Esophagus squamous epithelium (tissue), 5 donors: Measurements from ENCODE around the gene NSMCE4A. TPM values are rescaled to one million over a fixed set of nuclear protein-coding genes. Genes with fewer than 3 reads are reported as not detected.
A peak's percentile ranks its signal among the peaks of the same experiment; 100 is the strongest.

Experiments
- DNase-seq: peaks from one replicate; lab custom pipeline; 2025; lab: John Stamatoyannopoulos, UW
- H3K27ac ChIP-seq, 4 donors: fragments of 200-600 bp; sonication (generic); one replicate each; pipeline ENCODE4 v1.5.1; 2016 to 2019; ENCODE audit warnings: mild to moderate bottlenecking in 1 of 4
- H3K27me3 ChIP-seq, 4 donors: fragments of 200-600 bp; sonication (generic); 1 replicate in 3 of 4; 2 replicates in 1 of 4; pipeline versions ENCODE4 v1.5.1 to v1.6.0; 2017 to 2021; ENCODE audit warnings: antibody characterized with exemption in 1 of 4
- H3K36me3 ChIP-seq, 3 donors: fragments of 200-600 bp; sonication (generic); one replicate each; pipeline ENCODE4 v1.5.1; 2016 to 2019
- H3K4me1 ChIP-seq, 3 donors: fragments of 200-600 bp; sonication (generic); one replicate each; pipeline ENCODE4 v1.5.1; 2017 to 2019
- H3K4me3 ChIP-seq, 4 donors: fragments of 200-600 bp; sonication (generic); 1 replicate in 3 of 4; 2 replicates in 1 of 4; pipeline ENCODE4 v1.5.1; 2016 to 2019; ENCODE audit warnings: mild to moderate bottlenecking in 2 of 4, moderate library complexity in 1 of 4
- H3K9me3 ChIP-seq, 3 donors: fragments of 200-600 bp; sonication (generic); one replicate each; pipeline ENCODE4 v1.5.1; 2016 to 2019
- CTCF ChIP-seq, 6 experiments: fragments of 450-650 bp in 4 of 6; fragments of 200-600 bp in 2 of 6; sonication (generic) in 2 of 6; IDR thresholded peaks; one replicate each; pipeline ENCODE4 v1.5.1; 2016 to 2019; ENCODE audit warnings: antibody characterized with exemption in 6 of 6, mild to moderate bottlenecking in 4 of 6, moderate library complexity in 4 of 6
- POLR2A ChIP-seq, 4 donors: fragments of 450-650 bp; IDR thresholded peaks; one replicate each; pipeline ENCODE4 v1.6.1; 2017; ENCODE audit warnings: antibody characterized with exemption in 4 of 4, mild to moderate bottlenecking in 4 of 4, moderate library complexity in 3 of 4
- WGBS, 2 donors: methylation state at CpG; one replicate each; pipeline ENCODE4 v1.1.5; 2018; 5-methylcytosine and 5-hydroxymethylcytosine counted together
- intact Hi-C: fragments of 100-400 bp; cut with DNase I; formaldehyde crosslinking; loops from one replicate; pipeline ENCODE4 v1.15.0; 2022
- small RNA-seq, 4 donors: library from RNA; depleted of rRNA; stranded (forward); fragments of <200 nt; gene quantifications; one replicate each; pipeline ENCODE3, GENCODE V24; 2016
- total RNA-seq, 4 donors: library from RNA; depleted of rRNA; stranded (reverse); fragments of >200 nt; gene quantifications; one replicate each; pipeline ENCODE4 v1.1.0, GENCODE V29; 2016
- donor health status: DM: yes; HTN: yes; CAD: no.

NSMCE4A gene
- total RNA-seq, 4 donors from 2014 or later: 37.0 to 83.2 (median 41.5) TPM

DNA sequence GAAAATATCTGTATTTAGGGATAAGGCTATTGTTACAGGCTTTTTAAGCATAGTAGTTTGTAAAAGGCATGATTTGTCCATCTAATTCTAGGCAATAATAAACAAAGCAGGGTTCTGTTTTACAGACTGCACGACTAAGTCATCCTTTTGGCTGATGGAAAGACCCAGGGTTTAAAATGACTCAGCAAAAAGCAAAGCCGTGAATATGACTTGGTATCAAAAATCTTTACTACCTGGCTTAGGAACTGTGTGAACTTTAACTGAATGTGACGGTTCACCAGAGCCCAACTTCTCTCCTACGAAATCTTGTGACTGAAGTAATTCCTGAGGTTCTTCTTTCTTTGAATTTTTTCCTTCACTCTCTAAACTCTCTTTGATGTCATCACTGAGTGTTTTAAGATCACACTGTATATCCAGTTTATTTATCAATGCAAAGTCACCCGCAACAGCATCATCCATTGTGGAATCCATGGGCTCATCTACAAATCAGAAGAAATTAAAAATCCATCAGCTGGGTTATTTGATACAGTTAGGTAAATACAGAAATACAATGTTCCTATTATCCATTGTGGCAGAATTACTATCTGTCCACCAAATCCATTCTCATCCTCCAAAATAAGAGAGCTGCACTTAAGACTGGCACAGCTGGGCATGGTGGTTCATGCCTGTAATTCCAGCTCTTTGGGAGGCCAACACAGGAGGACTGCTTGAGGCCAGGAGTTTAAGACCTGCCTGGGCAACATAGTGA lies 64.2 kb downstream of the NSMCE4A start:
- Histone ChIP-seq H3K27me3 (no peaks in the 10 kb centered on the region), H3K36me3 (peaks cover 0 to 76% (median 3%) of the 10 kb centered on the region in 3 donors), H3K4me1 (peaks cover 0 to 14% (median 0%) of the 10 kb centered on the region in 3 donors), H3K27ac (peak overlapping the region in 1 of 4 donors; percentile 57), H3K4me3 (no peak overlapping the region), H3K9me3 (no peaks in the 10 kb centered on the region)
- intact Hi-C loops: no loop called here
- DNase-seq: no peak
- WGBS, 2 donors: 53 to 57% methylated on average over 5 of the region's 5 CpGs
- TF ChIP-seq POLR2A (IDR thresholded peaks at IDR 0.05) (no peak), CTCF (IDR thresholded peaks at IDR 0.05) (no peak)

Small RNA genes within 50 kb of the gene (small RNA-seq; reads per million reads assigned to genes)
- gene RF02219: 0 reads per million in 4 donors

Other genes with a start within 250 kb of the NSMCE4A start
- 10 to 100 TPM; 15.5 to 29.8 (median 22.6) TPM for gene ATE1, start 47.2 kb downstream of the NSMCE4A start, total RNA-seq
- 100 to 1,000 TPM in 1 of 4 donors, 10 to 100 TPM in 3; 46.5 to 106 (median 71.6) TPM for gene TACC2, start 13.9 kb upstream of the NSMCE4A start, total RNA-seq